MM.1S (cell line): Measurements from ENCODE around the gene EMC7.
"Not testable (repeated sequence)": the region's sequence is repeated elsewhere in the genome, so short reads cannot be mapped to it uniquely, and the experiment has no call there.

Source experiments
- DNase-seq: peaks from one replicate; pipeline ENCODE4 v3.0.0-alpha.2; 2015
- H2AFZ ChIP-seq: fragments of 300-600 bp; sonication (generic); 2 replicates; pipeline ENCODE4 v1.6.0; 2016; ENCODE audit warnings: antibody characterized with exemption, low read length
- H3F3A ChIP-seq: fragments of 300-600 bp; sonication (generic); 2 replicates; pipeline ENCODE4 v1.6.1; 2016; ENCODE audit warnings: mild to moderate bottlenecking, antibody characterized with exemption, low read length, moderate library complexity, mixed read lengths; ENCODE audit not compliant: insufficient read depth
- H3K27ac ChIP-seq: fragments of 300-600 bp; sonication (generic); 2 replicates; pipeline ENCODE4 v1.5.1; 2016; ENCODE audit warnings: mild to moderate bottlenecking, low read length
- H3K27me3 ChIP-seq: fragments of 300-600 bp; sonication (generic); replicated peaks from 2 replicates; pipeline ENCODE4 v1.6.0; 2016; ENCODE audit warnings: low read length; ENCODE audit not compliant: insufficient read depth
- H3K36me3 ChIP-seq: fragments of 300-600 bp; sonication (generic); replicated peaks from 2 replicates; pipeline ENCODE4 v1.6.1; 2016; ENCODE audit warnings: mild to moderate bottlenecking, low read length, mixed read lengths; ENCODE audit not compliant: insufficient read depth
- H3K4me1 ChIP-seq: fragments of 300-600 bp; sonication (generic); 2 replicates; pipeline ENCODE4 v1.6.1; 2016; ENCODE audit warnings: low read length, mixed read lengths
- H3K4me2 ChIP-seq: fragments of 300-600 bp; sonication (generic); 2 replicates; pipeline ENCODE4 v1.6.0; 2016; ENCODE audit warnings: low read depth, low read length
- H3K4me3 ChIP-seq: fragments of 300-600 bp; sonication (generic); 2 replicates; pipeline ENCODE4 v1.5.1; 2016; ENCODE audit warnings: low read length, mixed read lengths
- H3K79me2 ChIP-seq: fragments of 300-600 bp; sonication (generic); 2 replicates; pipeline ENCODE4 v1.6.1; 2016; ENCODE audit warnings: mixed run types, low read length, mixed read lengths
- H3K9ac ChIP-seq: fragments of 300-600 bp; sonication (generic); 2 replicates; pipeline ENCODE4 v1.6.1; 2016; ENCODE audit warnings: low read length, mixed read lengths
- H3K9me2 ChIP-seq: fragments of 300-600 bp; sonication (generic); replicated peaks from 2 replicates; pipeline ENCODE4 v1.6.1; 2016; ENCODE audit warnings: mild to moderate bottlenecking, low read length, mixed read lengths; ENCODE audit not compliant: insufficient read depth
- H3K9me3 ChIP-seq: fragments of 300-600 bp; sonication (generic); replicated peaks from 2 replicates; pipeline ENCODE4 v1.6.1; 2016; ENCODE audit warnings: mild to moderate bottlenecking, low read length, mixed read lengths; ENCODE audit not compliant: insufficient read depth
- H4K20me1 ChIP-seq: fragments of 300-600 bp; sonication (generic); 2 replicates; pipeline ENCODE4 v1.6.1; 2016; ENCODE audit warnings: mild to moderate bottlenecking, low read length, moderate library complexity, mixed read lengths; ENCODE audit not compliant: insufficient read depth
- EZH2 ChIP-seq: fragments of 300-600 bp; sonication (generic); optimal IDR thresholded peaks from 2 replicates; pipeline ENCODE3; 2017; ENCODE audit warnings: low read depth, mild to moderate bottlenecking, antibody characterized with exemption, low read length, mixed read lengths
- EZH2phosphoT487 ChIP-seq: fragments of 300-600 bp; sonication (generic); IDR thresholded peaks from 2 replicates; pipeline ENCODE4 v1.6.1; 2018; ENCODE audit warnings: antibody characterized with exemption, low read length
- TF ChIP-seq, protein P1 (sequence below): fragments of 300-600 bp; sonication (generic); IDR thresholded peaks from 2 replicates; pipeline ENCODE4 v1.5.1; 2016; ENCODE audit warnings: antibody characterized with exemption, low read length, mixed read lengths

The EMC7 gene

DNA sequence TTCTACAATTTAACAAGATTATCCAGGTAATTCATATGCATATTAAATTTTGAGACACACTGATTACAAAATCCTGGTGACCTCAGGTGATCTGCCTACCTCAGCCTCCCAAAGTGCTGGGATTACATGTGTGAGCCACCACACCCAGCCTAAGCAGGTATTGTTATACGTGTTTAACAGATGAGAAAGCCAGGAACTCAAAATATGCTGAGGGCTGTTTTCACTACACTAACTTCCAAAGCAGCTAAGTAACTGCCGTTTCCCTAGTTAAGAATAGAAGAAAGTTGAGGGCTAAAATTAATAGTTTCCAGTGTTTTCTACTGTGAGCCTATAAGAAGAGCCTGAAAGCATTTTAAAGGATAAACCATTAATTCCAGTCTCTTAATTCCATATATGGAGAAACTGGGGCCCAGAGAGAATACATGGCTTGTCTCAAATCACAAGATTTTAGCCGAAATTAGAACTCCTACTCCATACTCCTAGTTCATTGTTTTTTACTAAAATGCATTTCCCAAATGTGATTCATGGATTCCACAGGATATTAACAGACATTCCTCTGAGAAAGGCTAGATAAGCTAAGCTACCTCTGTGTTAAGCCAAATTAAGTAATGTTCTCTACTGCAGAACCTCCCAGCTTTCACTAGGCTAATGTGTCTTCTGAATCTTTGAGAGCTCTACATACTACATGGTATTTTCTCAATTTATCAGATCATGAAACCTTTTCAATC, 45.6 kb downstream of the EMC7 start:
- Histone ChIP-seq H3K27me3 (no peaks in the 10 kb centered on the region), H3K4me3 (no peak overlapping the region), H3K36me3 (no peaks in the 10 kb centered on the region), H2AFZ (no peak overlapping the region), H4K20me1 (no peaks in the 10 kb centered on the region), H3K79me2 (no peaks in the 10 kb centered on the region), H3K9me3 (no peaks in the 10 kb centered on the region), H3K9me2 (no peaks in the 10 kb centered on the region), H3K27ac (no peak overlapping the region), H3K4me1 (no peaks in the 10 kb centered on the region), H3K4me2 (no peak overlapping the region), H3F3A (no peaks in the 10 kb centered on the region), H3K9ac (no peak overlapping the region)
- no peak for DNase-seq
- TF ChIP-seq, protein P1, sequence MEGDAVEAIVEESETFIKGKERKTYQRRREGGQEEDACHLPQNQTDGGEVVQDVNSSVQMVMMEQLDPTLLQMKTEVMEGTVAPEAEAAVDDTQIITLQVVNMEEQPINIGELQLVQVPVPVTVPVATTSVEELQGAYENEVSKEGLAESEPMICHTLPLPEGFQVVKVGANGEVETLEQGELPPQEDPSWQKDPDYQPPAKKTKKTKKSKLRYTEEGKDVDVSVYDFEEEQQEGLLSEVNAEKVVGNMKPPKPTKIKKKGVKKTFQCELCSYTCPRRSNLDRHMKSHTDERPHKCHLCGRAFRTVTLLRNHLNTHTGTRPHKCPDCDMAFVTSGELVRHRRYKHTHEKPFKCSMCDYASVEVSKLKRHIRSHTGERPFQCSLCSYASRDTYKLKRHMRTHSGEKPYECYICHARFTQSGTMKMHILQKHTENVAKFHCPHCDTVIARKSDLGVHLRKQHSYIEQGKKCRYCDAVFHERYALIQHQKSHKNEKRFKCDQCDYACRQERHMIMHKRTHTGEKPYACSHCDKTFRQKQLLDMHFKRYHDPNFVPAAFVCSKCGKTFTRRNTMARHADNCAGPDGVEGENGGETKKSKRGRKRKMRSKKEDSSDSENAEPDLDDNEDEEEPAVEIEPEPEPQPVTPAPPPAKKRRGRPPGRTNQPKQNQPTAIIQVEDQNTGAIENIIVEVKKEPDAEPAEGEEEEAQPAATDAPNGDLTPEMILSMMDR = no peak
- TF ChIP-seq EZH2 (no peak), EZH2phosphoT487 (no peak)

GRCh38 chr15:34054081-34054707, 47.5 kb downstream of the EMC7 start:
- TF ChIP-seq EZH2phosphoT487 (no peak), EZH2 (no peak)
- TF ChIP-seq, protein P1 = no peak
- no peak overlapping the region for H3K9ac ChIP-seq
- no peaks in the 10 kb centered on the region for H3K27me3 ChIP-seq
- no peaks in the 10 kb centered on the region for H4K20me1 ChIP-seq
- H3K4me2 ChIP-seq = no peak overlapping the region
- no peak overlapping the region for H3K27ac ChIP-seq
- no peaks in the 10 kb centered on the region for H3K79me2 ChIP-seq
- H2AFZ ChIP-seq = no peak overlapping the region
- H3F3A ChIP-seq = no peaks in the 10 kb centered on the region
- no peaks in the 10 kb centered on the region for H3K4me1 ChIP-seq
- DNase-seq = no peak
- H3K4me3 ChIP-seq = no peak overlapping the region
- H3K36me3 ChIP-seq = no peaks in the 10 kb centered on the region
- H3K9me3 ChIP-seq = no peaks in the 10 kb centered on the region
- no peaks in the 10 kb centered on the region for H3K9me2 ChIP-seq

- H4K20me1 ChIP-seq, H3F3A ChIP-seq, H3K4me1 ChIP-seq, H2AFZ ChIP-seq, H3K27me3 ChIP-seq, H3K4me3 ChIP-seq, H3K9ac ChIP-seq, H3K36me3 ChIP-seq, H3K9me2 ChIP-seq, H3K27ac ChIP-seq, H3K79me2 ChIP-seq, H3K4me2 ChIP-seq, H3K9me3 ChIP-seq, DNase-seq: not testable (repeated sequence)
These were observed 51.3 kb downstream of the EMC7 start for GRCh38 chr15:34050385-34050784.

GRCh38 chr15:34049112-34049511, 52.5 kb downstream of the EMC7 start:
- H3K4me2 ChIP-seq = no peak overlapping the region

More at GRCh38 chr15:34049112-34049511, 52.5 kb downstream of the EMC7 start:
- H2AFZ ChIP-seq = no peak overlapping the region
- no peaks in the 10 kb centered on the region for H3K36me3 ChIP-seq
- H3K9me2 ChIP-seq = no peaks in the 10 kb centered on the region
- H3K27ac ChIP-seq = no peak overlapping the region
- H3K9me3 ChIP-seq = no peaks in the 10 kb centered on the region
- no peak overlapping the region for H3K4me3 ChIP-seq
- H3K79me2 ChIP-seq = no peaks in the 10 kb centered on the region
- no peaks in the 10 kb centered on the region for H3K27me3 ChIP-seq
- H3K4me1 ChIP-seq = no peaks in the 10 kb centered on the region
- no peaks in the 10 kb centered on the region for H3F3A ChIP-seq
- no peak for DNase-seq
- no peaks in the 10 kb centered on the region for H4K20me1 ChIP-seq
- TF ChIP-seq EZH2phosphoT487 = no peak
- TF ChIP-seq, protein P1 = no peak
- no peak for TF ChIP-seq EZH2
- H3K9ac ChIP-seq = no peak overlapping the region
